ENCODE measurements around the gene MICU1. TPM values are rescaled to one million over a fixed set of nuclear protein-coding genes. Genes with fewer than 3 reads are reported as not detected.

Gene MICU1
- total RNA-seq, 1 experiment from 2014 or later: 36.0 TPM

- Mint-ChIP-seq H3K9me3 (peaks cover 5% of the 10 kb centered on the region; the same call in 1 of the 2 replicates), H3K4me3 (no peak overlapping the region)
- CTCF ChIA-PET: interaction anchor here (1.6 to 4.1 kb wide), 6 partner anchors 44 to 273 kb away, joined by 5 to 21 read pairs (median 11); partner anchors contain the start of gene DDIT4
These were observed 303.9 kb downstream of the MICU1 start for GRCh38 chr10:72322030-72322279.

GRCh38 chr10:72321248-72322029 lies 304.4 kb downstream of the MICU1 start:
- ChIA-PET CTCF (interaction anchor here (0.6 to 4.1 kb wide), 11 partner anchors 9 to 273 kb away, joined by 3 to 21 read pairs (median 5); partner anchors contain the start of gene DDIT4), POLR2A (interaction anchor here (0.5 to 6.0 kb wide), 18 partner anchors 10 to 924 kb away, joined by 3 to 161 read pairs (median 5); partner anchors contain the start of genes ANAPC16, ASCC1 and DDIT4)
- TF ChIP-seq SP1 (CRISPR knock-in tag; conservative IDR thresholded peaks at IDR 0.05) (no peak), ESRRA (CRISPR knock-in tag; IDR thresholded peaks at IDR 0.05; ENCODE audit: borderline replicate concordance) (peak; percentile 31; the same call in 1 of the 2 replicates), TEAD4 (CRISPR knock-in tag; IDR thresholded peaks at IDR 0.05) (no peak)
- H3K27ac Mint-ChIP-seq: peak overlapping the region; percentile 96; the same call in 1 of the 2 replicates
- H3K9me3 Mint-ChIP-seq: peaks cover under 1% of the 10 kb centered on the region; the same call in 1 of the 2 replicates
- no peak overlapping the region for H3K4me3 Mint-ChIP-seq
- H3K27me3 Mint-ChIP-seq (ENCODE audit: low read depth): no peaks in the 10 kb centered on the region
- no peaks in the 10 kb centered on the region for H3K36me3 Mint-ChIP-seq
- H3K4me1 Mint-ChIP-seq: peaks cover 47% of the 10 kb centered on the region
- DNase-seq (ENCODE audit: low spot score): no peak
- no peak for ATAC-seq

More at GRCh38 chr10:72322030-72322279, 303.9 kb downstream of the MICU1 start:
- DNase-seq (ENCODE audit: low spot score): no peak
- H3K27me3 Mint-ChIP-seq (ENCODE audit: low read depth): no peaks in the 10 kb centered on the region
- POLR2A ChIA-PET: interaction anchor here (0.5 to 6.0 kb wide), 8 partner anchors 10 to 107 kb away, joined by 3 to 161 read pairs (median 14); partner anchors contain the start of genes ANAPC16, ASCC1 and DDIT4
- H3K4me1 Mint-ChIP-seq: peaks cover 52% of the 10 kb centered on the region
- H3K27ac Mint-ChIP-seq: no peak overlapping the region; the same call in 1 of the 2 replicates
- TF ChIP-seq ELF4 (CRISPR knock-in tag; IDR thresholded peaks at IDR 0.05; ENCODE audit: low read depth) (no peak), RELA (CRISPR knock-in tag; IDR thresholded peaks at IDR 0.05; ENCODE audit: borderline replicate concordance) (no peak), USF2 (CRISPR knock-in tag; IDR thresholded peaks at IDR 0.05) (no peak), ZNF121 (CRISPR knock-in tag; IDR thresholded peaks at IDR 0.05) (no peak), ETV6 (CRISPR knock-in tag; IDR thresholded peaks at IDR 0.05) (no peak), NR2C2 (CRISPR knock-in tag; IDR thresholded peaks at IDR 0.05) (peak; percentile 44; the same call in 1 of the 2 replicates), ZSCAN18 (CRISPR knock-in tag; IDR thresholded peaks at IDR 0.05) (no peak), ZNF396 (CRISPR knock-in tag; IDR thresholded peaks at IDR 0.05; ENCODE audit: borderline replicate concordance) (no peak)
- H3K36me3 Mint-ChIP-seq: no peaks in the 10 kb centered on the region
- no peak for ATAC-seq

- H3K9me3 Mint-ChIP-seq: no peaks in the 10 kb centered on the region
- DNase-seq (ENCODE audit: low spot score) (peak; percentile 89), ATAC-seq (peak; percentile 48)
- H3K4me1 Mint-ChIP-seq: peaks cover 51% of the 10 kb centered on the region
- peak overlapping the region; percentile 96 for H3K27ac Mint-ChIP-seq
- ChIA-PET POLR2A (interaction anchor here (0.5 to 6.0 kb wide), 17 partner anchors 9 to 925 kb away, joined by 3 to 161 read pairs (median 6); partner anchors contain the start of genes ANAPC16, ASCC1 and DDIT4), CTCF (interaction anchor here (0.6 to 4.1 kb wide), 12 partner anchors 9 to 272 kb away, joined by 3 to 21 read pairs (median 6); partner anchors contain the start of gene DDIT4)
- no peaks in the 10 kb centered on the region for H3K36me3 Mint-ChIP-seq
- peak; percentile 72 for TF ChIP-seq MAX (CRISPR knock-in tag; IDR thresholded peaks at IDR 0.05)
- TF ChIP-seq ZNF281 (CRISPR knock-in tag; IDR thresholded peaks at IDR 0.05): peak; percentile 76; the same call in 1 of the 2 replicates
- TF ChIP-seq IRF2 (CRISPR knock-in tag; IDR thresholded peaks at IDR 0.05; ENCODE audit: borderline replicate concordance, low read depth): no peak
- TF ChIP-seq ZNF121 (CRISPR knock-in tag; IDR thresholded peaks at IDR 0.05): no peak
- TF ChIP-seq RORB (CRISPR knock-in tag; IDR thresholded peaks at IDR 0.05): no peak
- TF ChIP-seq NFYB (CRISPR knock-in tag; conservative IDR thresholded peaks at IDR 0.05; ENCODE audit: low read depth): no peak
- TF ChIP-seq IRF1 (CRISPR knock-in tag; IDR thresholded peaks at IDR 0.05): no peak
- peak; percentile 13; the same call in 1 of the 2 replicates for TF ChIP-seq USF1 (CRISPR knock-in tag; IDR thresholded peaks at IDR 0.05)
- peak; percentile 100 for TF ChIP-seq GABPB1 (CRISPR knock-in tag; IDR thresholded peaks at IDR 0.05)
- 0 out of 2 replicates have a peak, but pooled peaks have one; percentile 23 for TF ChIP-seq NFE2L1 (CRISPR knock-in tag; IDR thresholded peaks at IDR 0.05)
- TF ChIP-seq NR3C1 (CRISPR knock-in tag; conservative IDR thresholded peaks at IDR 0.05; ENCODE audit: low read depth): no peak
- H3K4me3 Mint-ChIP-seq: peak overlapping the region; percentile 27; the same call in 1 of the 2 replicates
- H3K27me3 Mint-ChIP-seq (ENCODE audit: low read depth): no peaks in the 10 kb centered on the region
These were observed 305.1 kb downstream of the MICU1 start for GRCh38 chr10:72320676-72321247.
